Cardiac muscle cell (in vitro differentiated cells and primary cell): Measurements from ENCODE around the gene IFIT2. TPM values are rescaled to one million over a fixed set of nuclear protein-coding genes. Genes with fewer than 3 reads are reported as not detected.

Experiments
- DNase-seq, 2 donors: peaks; one replicate each; pipeline versions ENCODE4 v3.0.0 to v3.0.0-alpha.2; 2010 to 2017; ENCODE audit warnings: low read depth in 1 of 2, low spot score in 1 of 2
- H3K27ac ChIP-seq: fragments of 200-600 bp; sonication (generic); 2 replicates; pipeline ENCODE4 v1.5.1; 2016
- H3K27me3 ChIP-seq: fragments of 200-600 bp; sonication (generic); 2 replicates; pipeline ENCODE4 v1.6.0; 2016; ENCODE audit warnings: control low read depth
- H3K36me3 ChIP-seq: fragments of 200-600 bp; sonication (generic); 2 replicates; pipeline ENCODE4 v1.5.1; 2016; ENCODE audit warnings: control low read depth
- H3K4me1 ChIP-seq: fragments of 200-600 bp; sonication (generic); 2 replicates; pipeline ENCODE4 v1.8.1; 2017; ENCODE audit warnings: low read depth, mild to moderate bottlenecking, mixed run types
- H3K4me3 ChIP-seq: fragments of 200-600 bp; sonication (generic); 2 replicates; pipeline ENCODE4 v1.5.1; 2016; ENCODE audit warnings: mild to moderate bottlenecking
- H3K9me3 ChIP-seq: fragments of 200-600 bp; sonication (generic); 2 replicates; pipeline ENCODE4 v1.5.1; 2017; ENCODE audit warnings: low read depth, mild to moderate bottlenecking, control low read depth
- polyA plus RNA-seq: library from polyadenylated mRNA; unstranded; fragments of >200 nt; fragmentation: Nextera tagmentation; extraction: Ambion mirVana; gene quantifications from 2 replicates; pipeline ENCODE4 v1.2.1, GENCODE V29; 2016
- total RNA-seq: library from RNA; depleted of rRNA; stranded (reverse); fragments of >200 nt; gene quantifications from 2 replicates; pipeline ENCODE4 v1.2.3, GENCODE V29; 2016
- TF ChIP-seq, protein P1 (sequence below): IDR thresholded peaks from 2 replicates; pipeline ENCODE4 v1.5.1; 2012; ENCODE audit warnings: low read depth, mild to moderate bottlenecking, low read length

Gene IFIT2
- total and polyA plus RNA-seq, 2 experiments from 2014 or later = 0.07 TPM; not detected in 1

DNA sequence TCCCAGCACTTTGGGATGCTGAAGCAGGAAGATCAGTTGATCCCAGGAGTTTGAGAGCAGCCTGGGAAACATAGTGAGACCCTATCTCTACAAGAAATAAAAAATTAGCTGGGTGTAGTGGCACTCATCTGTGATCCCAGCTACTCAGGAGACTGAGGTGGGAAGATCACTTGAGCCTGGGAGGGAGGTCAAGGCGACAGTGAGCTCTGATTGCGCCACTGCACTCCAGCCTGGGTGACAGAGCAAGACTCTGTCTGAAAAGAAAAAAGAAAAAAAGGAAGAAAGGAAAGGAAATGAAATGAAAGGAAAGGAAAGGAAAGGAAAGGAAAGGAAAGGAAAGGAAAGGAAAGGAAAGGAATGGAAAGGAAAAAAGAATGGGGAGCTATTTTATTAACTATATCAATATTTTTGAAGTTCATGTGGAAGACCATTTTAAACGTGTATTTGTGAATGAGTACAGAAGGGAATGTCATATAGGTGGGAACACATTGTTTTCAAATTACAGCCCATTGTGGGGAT lies 7.1 kb upstream of the IFIT2 start:
- Histone ChIP-seq H3K36me3 (no peaks in the 10 kb centered on the region), H3K27ac (no peak overlapping the region), H3K27me3 (no peaks in the 10 kb centered on the region), H3K4me3 (no peak overlapping the region), H3K4me1 (no peaks in the 10 kb centered on the region), H3K9me3 (no peaks in the 10 kb centered on the region)
- DNase-seq = no peak
- TF ChIP-seq, protein P1, sequence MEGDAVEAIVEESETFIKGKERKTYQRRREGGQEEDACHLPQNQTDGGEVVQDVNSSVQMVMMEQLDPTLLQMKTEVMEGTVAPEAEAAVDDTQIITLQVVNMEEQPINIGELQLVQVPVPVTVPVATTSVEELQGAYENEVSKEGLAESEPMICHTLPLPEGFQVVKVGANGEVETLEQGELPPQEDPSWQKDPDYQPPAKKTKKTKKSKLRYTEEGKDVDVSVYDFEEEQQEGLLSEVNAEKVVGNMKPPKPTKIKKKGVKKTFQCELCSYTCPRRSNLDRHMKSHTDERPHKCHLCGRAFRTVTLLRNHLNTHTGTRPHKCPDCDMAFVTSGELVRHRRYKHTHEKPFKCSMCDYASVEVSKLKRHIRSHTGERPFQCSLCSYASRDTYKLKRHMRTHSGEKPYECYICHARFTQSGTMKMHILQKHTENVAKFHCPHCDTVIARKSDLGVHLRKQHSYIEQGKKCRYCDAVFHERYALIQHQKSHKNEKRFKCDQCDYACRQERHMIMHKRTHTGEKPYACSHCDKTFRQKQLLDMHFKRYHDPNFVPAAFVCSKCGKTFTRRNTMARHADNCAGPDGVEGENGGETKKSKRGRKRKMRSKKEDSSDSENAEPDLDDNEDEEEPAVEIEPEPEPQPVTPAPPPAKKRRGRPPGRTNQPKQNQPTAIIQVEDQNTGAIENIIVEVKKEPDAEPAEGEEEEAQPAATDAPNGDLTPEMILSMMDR = no peak

DNA sequence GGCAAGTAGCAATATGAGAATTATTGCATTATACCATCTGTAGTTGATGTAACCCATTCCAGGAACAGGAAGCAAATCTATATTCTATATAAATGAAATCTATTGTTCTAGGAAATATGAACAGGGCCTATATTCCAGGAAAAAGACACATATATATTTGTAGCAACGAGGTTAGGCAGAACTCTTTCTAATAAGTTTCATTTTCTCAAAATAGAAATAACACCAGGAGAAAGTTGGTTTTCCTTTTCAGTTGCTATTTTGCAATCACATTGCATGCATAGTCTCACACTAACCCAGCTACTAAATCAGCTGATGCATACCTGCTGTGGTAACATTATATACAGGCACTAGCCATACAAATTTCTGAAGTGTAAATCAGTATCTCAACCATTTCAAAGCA lies 6.2 kb upstream of the IFIT2 start:
- H3K4me3 ChIP-seq = no peak overlapping the region
- H3K27ac ChIP-seq = no peak overlapping the region
- DNase-seq = peak in 1 of 2 donors; percentile 72
- TF ChIP-seq, protein P1 = no peak
- no peaks in the 10 kb centered on the region for H3K27me3 ChIP-seq
- H3K36me3 ChIP-seq = no peaks in the 10 kb centered on the region
- H3K9me3 ChIP-seq = no peaks in the 10 kb centered on the region
- H3K4me1 ChIP-seq = no peaks in the 10 kb centered on the region

DNA sequence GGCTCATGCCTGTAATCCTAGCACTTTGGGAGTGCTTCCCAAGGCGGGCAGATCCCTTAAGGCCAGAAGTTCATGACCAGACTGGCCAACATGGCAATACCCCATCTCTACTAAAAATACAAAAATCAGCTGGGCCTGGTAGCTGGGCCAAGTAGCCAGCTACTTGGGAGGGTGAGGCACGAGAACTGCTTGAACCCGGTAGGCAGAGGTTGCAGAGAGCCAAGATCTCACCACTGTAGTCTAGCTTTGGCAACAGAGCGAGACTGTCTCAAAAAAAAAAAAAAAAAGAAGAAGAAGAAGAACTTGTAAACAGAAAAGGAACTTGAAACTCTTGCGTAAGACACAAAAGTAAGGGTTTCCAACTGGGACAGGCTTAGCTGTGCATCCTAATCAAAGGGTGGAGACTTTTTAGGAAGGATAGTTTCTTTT lies 5.6 kb upstream of the IFIT2 start:
- Histone ChIP-seq H3K9me3 (no peaks in the 10 kb centered on the region), H3K36me3 (no peaks in the 10 kb centered on the region), H3K4me1 (no peaks in the 10 kb centered on the region), H3K27ac (no peak overlapping the region), H3K27me3 (no peaks in the 10 kb centered on the region), H3K4me3 (no peak overlapping the region)
- TF ChIP-seq, protein P1 = no peak
- DNase-seq = peak in 1 of 2 donors; percentile 75

GRCh38 chr10:89297356-89297755 lies 4.5 kb upstream of the IFIT2 start:
- DNase-seq = no peak
- H3K27ac ChIP-seq = no peak overlapping the region
- TF ChIP-seq, protein P1 = no peak
- H3K9me3 ChIP-seq = no peaks in the 10 kb centered on the region
- H3K27me3 ChIP-seq = no peaks in the 10 kb centered on the region
- H3K36me3 ChIP-seq = no peaks in the 10 kb centered on the region
- H3K4me1 ChIP-seq = no peaks in the 10 kb centered on the region
- no peak overlapping the region for H3K4me3 ChIP-seq

- no peaks in the 10 kb centered on the region for H3K27me3 ChIP-seq
- no peak overlapping the region for H3K27ac ChIP-seq
Observed at GRCh38 chr10:89297791-89298190, 4.1 kb upstream of the IFIT2 start.

More at GRCh38 chr10:89297791-89298190, 4.1 kb upstream of the IFIT2 start:
- H3K9me3 ChIP-seq = no peaks in the 10 kb centered on the region
- H3K4me1 ChIP-seq = no peaks in the 10 kb centered on the region
- TF ChIP-seq, protein P1 = no peak
- DNase-seq = no peak
- no peaks in the 10 kb centered on the region for H3K36me3 ChIP-seq
- no peak overlapping the region for H3K4me3 ChIP-seq
